ENCODE data around the gene MYLK. TPM values are rescaled to one million over a fixed set of nuclear protein-coding genes. Genes with fewer than 3 reads are reported as not detected.

Gene MYLK
- total RNA-seq, 1 donor from 2014 or later, result 26.6 TPM

- H3K27me3 ChIP-seq (ENCODE audit: control insufficient read depth in 3 of 3, insufficient read depth in 3 of 3, low read length in 3 of 3), result peaks cover 0 to 2% (median 0%) of the 10 kb centered on the region in 3 donors
- no peak overlapping the region for H3K9ac ChIP-seq (ENCODE audit: low read depth in 1 of 3, low read length in 3 of 3)
- H3K4me3 ChIP-seq (ENCODE audit: low read length in 3 of 3), result no peak overlapping the region
- H3K27ac ChIP-seq (ENCODE audit: low read depth, low read length), result no peak overlapping the region
- peaks cover 3 to 10% (median 8%) of the 10 kb centered on the region in 3 donors for H3K4me1 ChIP-seq (ENCODE audit: control insufficient read depth in 3 of 3, insufficient read depth in 3 of 3, low read length in 3 of 3)
- H3K36me3 ChIP-seq (ENCODE audit: control insufficient read depth in 3 of 3, insufficient read depth in 3 of 3, low read length in 3 of 3), result no peaks in the 10 kb centered on the region
- no peaks in the 10 kb centered on the region for H3K9me3 ChIP-seq (ENCODE audit: control insufficient read depth in 3 of 3, low read length in 3 of 3)
These were observed 3.1 kb downstream of the MYLK start for GRCh38 chr3:123880998-123881561.

- Histone ChIP-seq H3K4me1 (ENCODE audit: control insufficient read depth in 3 of 3, insufficient read depth in 3 of 3, low read length in 3 of 3) (peaks cover 3 to 8% (median 6%) of the 10 kb centered on the region in 3 donors), H3K9me3 (ENCODE audit: control insufficient read depth in 3 of 3, low read length in 3 of 3) (no peaks in the 10 kb centered on the region), H3K27me3 (ENCODE audit: control insufficient read depth in 3 of 3, insufficient read depth in 3 of 3, low read length in 3 of 3) (peaks cover 0 to 2% (median 0%) of the 10 kb centered on the region in 3 donors), H3K4me3 (ENCODE audit: low read length in 3 of 3) (no peak overlapping the region), H3K27ac (ENCODE audit: low read depth, low read length) (no peak overlapping the region), H3K36me3 (ENCODE audit: control insufficient read depth in 3 of 3, insufficient read depth in 3 of 3, low read length in 3 of 3) (no peaks in the 10 kb centered on the region), H3K9ac (ENCODE audit: low read depth in 1 of 3, low read length in 3 of 3) (no peak overlapping the region)
These were observed 5.3 kb downstream of the MYLK start for GRCh38 chr3:123878807-123879206.

DNA sequence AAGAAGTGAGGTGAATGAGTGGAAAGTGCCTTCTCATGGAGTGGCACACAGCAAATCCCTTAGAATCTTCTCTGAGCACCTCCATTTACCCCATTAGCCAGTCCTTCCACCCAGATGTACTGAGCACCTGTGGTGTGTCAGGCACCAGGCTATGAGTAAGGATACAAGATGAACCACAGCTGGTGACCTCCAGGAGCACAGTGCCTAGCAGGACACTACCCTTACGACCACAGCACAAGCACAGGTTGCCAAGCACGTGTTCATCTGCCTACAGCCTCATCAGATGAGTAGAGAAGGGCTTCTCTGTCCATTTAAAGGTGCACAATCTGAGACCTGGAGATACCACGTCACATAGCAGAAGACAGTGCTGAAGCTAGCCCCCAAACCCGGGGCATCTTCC lies 6.2 kb downstream of the MYLK start:
- H3K9me3 ChIP-seq (ENCODE audit: control insufficient read depth in 3 of 3, low read length in 3 of 3), result no peaks in the 10 kb centered on the region
- no peaks in the 10 kb centered on the region for H3K4me1 ChIP-seq (ENCODE audit: control insufficient read depth in 3 of 3, insufficient read depth in 3 of 3, low read length in 3 of 3)
- H3K27ac ChIP-seq (ENCODE audit: low read depth, low read length), result no peak overlapping the region
- peaks cover 0 to 2% (median 0%) of the 10 kb centered on the region in 3 donors for H3K27me3 ChIP-seq (ENCODE audit: control insufficient read depth in 3 of 3, insufficient read depth in 3 of 3, low read length in 3 of 3)
- no peak overlapping the region for H3K4me3 ChIP-seq (ENCODE audit: low read length in 3 of 3)
- no peaks in the 10 kb centered on the region for H3K36me3 ChIP-seq (ENCODE audit: control insufficient read depth in 3 of 3, insufficient read depth in 3 of 3, low read length in 3 of 3)
- H3K9ac ChIP-seq (ENCODE audit: low read depth in 1 of 3, low read length in 3 of 3), result no peak overlapping the region

- Histone ChIP-seq H3K4me3 (ENCODE audit: low read length in 3 of 3) (no peak overlapping the region), H3K27me3 (ENCODE audit: control insufficient read depth in 3 of 3, insufficient read depth in 3 of 3, low read length in 3 of 3) (peaks cover 0 to 2% (median 0%) of the 10 kb centered on the region in 3 donors), H3K9ac (ENCODE audit: low read depth in 1 of 3, low read length in 3 of 3) (no peak overlapping the region), H3K9me3 (ENCODE audit: control insufficient read depth in 3 of 3, low read length in 3 of 3) (no peaks in the 10 kb centered on the region), H3K27ac (ENCODE audit: low read depth, low read length) (no peak overlapping the region), H3K4me1 (ENCODE audit: control insufficient read depth in 3 of 3, insufficient read depth in 3 of 3, low read length in 3 of 3) (no peaks in the 10 kb centered on the region), H3K36me3 (ENCODE audit: control insufficient read depth in 3 of 3, insufficient read depth in 3 of 3, low read length in 3 of 3) (no peaks in the 10 kb centered on the region)
These were observed 6.7 kb downstream of the MYLK start for GRCh38 chr3:123877466-123877865.

DNA sequence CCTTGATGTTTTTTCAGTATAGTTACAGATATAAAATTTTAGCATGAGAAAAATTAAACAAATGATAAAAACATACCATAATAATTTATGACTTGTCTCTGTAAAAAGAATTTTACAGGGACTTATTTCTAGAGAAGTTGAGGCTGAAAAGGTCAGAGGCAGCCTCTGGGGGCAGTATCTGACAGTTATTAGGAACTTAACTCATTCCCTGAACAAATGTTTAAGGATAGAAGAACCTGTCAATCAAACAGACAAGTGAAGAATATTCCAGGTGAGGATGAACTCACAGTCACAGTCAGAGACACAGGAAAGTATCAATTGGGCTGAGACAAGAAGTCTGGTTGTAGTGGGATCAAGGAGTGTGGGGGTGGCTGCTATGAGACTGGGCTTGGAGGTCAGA lies 7.3 kb downstream of the MYLK start:
- H3K9me3 ChIP-seq (ENCODE audit: control insufficient read depth in 3 of 3, low read length in 3 of 3), result no peaks in the 10 kb centered on the region
- H3K9ac ChIP-seq (ENCODE audit: low read depth in 1 of 3, low read length in 3 of 3), result no peak overlapping the region
- H3K27ac ChIP-seq (ENCODE audit: low read depth, low read length), result no peak overlapping the region
- H3K27me3 ChIP-seq (ENCODE audit: control insufficient read depth in 3 of 3, insufficient read depth in 3 of 3, low read length in 3 of 3), result peaks cover 0 to 2% (median 0%) of the 10 kb centered on the region in 3 donors
- no peaks in the 10 kb centered on the region for H3K36me3 ChIP-seq (ENCODE audit: control insufficient read depth in 3 of 3, insufficient read depth in 3 of 3, low read length in 3 of 3)
- no peaks in the 10 kb centered on the region for H3K4me1 ChIP-seq (ENCODE audit: control insufficient read depth in 3 of 3, insufficient read depth in 3 of 3, low read length in 3 of 3)
- H3K4me3 ChIP-seq (ENCODE audit: low read length in 3 of 3), result no peak overlapping the region

GRCh38 chr3:123872621-123873020 lies 11.5 kb downstream of the MYLK start:
- no peak overlapping the region for H3K9ac ChIP-seq (ENCODE audit: low read depth in 1 of 3, low read length in 3 of 3)
- no peak overlapping the region for H3K4me3 ChIP-seq (ENCODE audit: low read length in 3 of 3)
- no peaks in the 10 kb centered on the region for H3K36me3 ChIP-seq (ENCODE audit: control insufficient read depth in 3 of 3, insufficient read depth in 3 of 3, low read length in 3 of 3)
- no peaks in the 10 kb centered on the region for H3K4me1 ChIP-seq (ENCODE audit: control insufficient read depth in 3 of 3, insufficient read depth in 3 of 3, low read length in 3 of 3)
- H3K27ac ChIP-seq (ENCODE audit: low read depth, low read length), result no peak overlapping the region
- no peaks in the 10 kb centered on the region for H3K27me3 ChIP-seq (ENCODE audit: control insufficient read depth in 3 of 3, insufficient read depth in 3 of 3, low read length in 3 of 3)
- no peaks in the 10 kb centered on the region for H3K9me3 ChIP-seq (ENCODE audit: control insufficient read depth in 3 of 3, low read length in 3 of 3)

DNA sequence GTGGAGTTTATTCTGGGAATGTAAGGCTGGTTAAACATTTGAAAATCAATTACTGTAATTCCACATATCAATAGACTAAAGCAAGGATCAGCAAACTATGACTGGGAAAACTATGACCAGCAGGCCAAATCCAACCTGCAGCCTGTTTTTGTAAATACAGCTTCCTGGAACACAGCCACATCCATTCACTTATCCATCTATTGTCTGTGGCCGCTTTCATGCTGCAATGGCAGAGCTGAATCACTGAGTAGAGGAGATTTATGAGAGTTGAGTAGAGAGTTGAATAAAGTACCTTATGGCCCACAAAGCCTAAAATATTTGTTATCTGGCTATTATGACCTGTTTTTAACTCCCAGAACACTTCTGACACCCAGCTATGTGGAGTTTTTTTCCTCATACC lies 12.2 kb downstream of the MYLK start:
- Histone ChIP-seq H3K4me3 (ENCODE audit: low read length in 3 of 3) (no peak overlapping the region), H3K27me3 (ENCODE audit: control insufficient read depth in 3 of 3, insufficient read depth in 3 of 3, low read length in 3 of 3) (no peaks in the 10 kb centered on the region), H3K4me1 (ENCODE audit: control insufficient read depth in 3 of 3, insufficient read depth in 3 of 3, low read length in 3 of 3) (no peaks in the 10 kb centered on the region), H3K36me3 (ENCODE audit: control insufficient read depth in 3 of 3, insufficient read depth in 3 of 3, low read length in 3 of 3) (no peaks in the 10 kb centered on the region), H3K9me3 (ENCODE audit: control insufficient read depth in 3 of 3, low read length in 3 of 3) (no peaks in the 10 kb centered on the region), H3K9ac (ENCODE audit: low read depth in 1 of 3, low read length in 3 of 3) (no peak overlapping the region), H3K27ac (ENCODE audit: low read depth, low read length) (no peak overlapping the region)

GRCh38 chr3:123870033-123870432 lies 14.1 kb downstream of the MYLK start:
- Histone ChIP-seq H3K9ac (ENCODE audit: low read depth in 1 of 3, low read length in 3 of 3) (no peak overlapping the region), H3K4me1 (ENCODE audit: control insufficient read depth in 3 of 3, insufficient read depth in 3 of 3, low read length in 3 of 3) (no peaks in the 10 kb centered on the region), H3K36me3 (ENCODE audit: control insufficient read depth in 3 of 3, insufficient read depth in 3 of 3, low read length in 3 of 3) (no peaks in the 10 kb centered on the region), H3K27ac (ENCODE audit: low read depth, low read length) (no peak overlapping the region), H3K9me3 (ENCODE audit: control insufficient read depth in 3 of 3, low read length in 3 of 3) (peaks cover 0 to 3% (median 0%) of the 10 kb centered on the region in 3 donors), H3K4me3 (ENCODE audit: low read length in 3 of 3) (no peak overlapping the region), H3K27me3 (ENCODE audit: control insufficient read depth in 3 of 3, insufficient read depth in 3 of 3, low read length in 3 of 3) (no peaks in the 10 kb centered on the region)

- Histone ChIP-seq H3K27me3 (ENCODE audit: control insufficient read depth in 3 of 3, insufficient read depth in 3 of 3, low read length in 3 of 3) (no peaks in the 10 kb centered on the region), H3K9me3 (ENCODE audit: control insufficient read depth in 3 of 3, low read length in 3 of 3) (peaks cover 0 to 3% (median 0%) of the 10 kb centered on the region in 3 donors), H3K9ac (ENCODE audit: low read depth in 1 of 3, low read length in 3 of 3) (no peak overlapping the region), H3K4me3 (ENCODE audit: low read length in 3 of 3) (no peak overlapping the region), H3K4me1 (ENCODE audit: control insufficient read depth in 3 of 3, insufficient read depth in 3 of 3, low read length in 3 of 3) (no peaks in the 10 kb centered on the region), H3K27ac (ENCODE audit: low read depth, low read length) (no peak overlapping the region), H3K36me3 (ENCODE audit: control insufficient read depth in 3 of 3, insufficient read depth in 3 of 3, low read length in 3 of 3) (no peaks in the 10 kb centered on the region)
These were observed 15.0 kb downstream of the MYLK start for GRCh38 chr3:123869165-123869564.

GRCh38 chr3:123864706-123865105 lies 19.4 kb downstream of the MYLK start:
- Histone ChIP-seq H3K4me1 (ENCODE audit: control insufficient read depth in 3 of 3, insufficient read depth in 3 of 3, low read length in 3 of 3) (no peaks in the 10 kb centered on the region), H3K27ac (ENCODE audit: low read depth, low read length) (no peak overlapping the region), H3K27me3 (ENCODE audit: control insufficient read depth in 3 of 3, insufficient read depth in 3 of 3, low read length in 3 of 3) (no peaks in the 10 kb centered on the region), H3K36me3 (ENCODE audit: control insufficient read depth in 3 of 3, insufficient read depth in 3 of 3, low read length in 3 of 3) (no peaks in the 10 kb centered on the region), H3K9me3 (ENCODE audit: control insufficient read depth in 3 of 3, low read length in 3 of 3) (peaks cover 0 to 3% (median 0%) of the 10 kb centered on the region in 3 donors), H3K9ac (ENCODE audit: low read depth in 1 of 3, low read length in 3 of 3) (no peak overlapping the region), H3K4me3 (ENCODE audit: low read length in 3 of 3) (no peak overlapping the region)

Data from skeletal muscle tissue (tissue), 4 donors.